SH-SY5Y (cell line): ENCODE results near the gene NCOR2.

ENCODE experiments used
- GATA2 ChIP-seq: IDR thresholded peaks from 2 replicates; pipeline ENCODE4 v1.6.1; 2011; ENCODE audit warnings: mild to moderate bottlenecking, low read depth, low read length
- GATA3 ChIP-seq: IDR thresholded peaks from 2 replicates; pipeline ENCODE4 v1.6.1; 2011; ENCODE audit warnings: low read depth, mild to moderate bottlenecking, low read length, moderate library complexity

GRCh38 chr12:124553862-124554428 lies 13.5 kb downstream of the NCOR2 start:
- TF ChIP-seq GATA2: no peak
- TF ChIP-seq GATA3: no peak
